Neutrophil (primary cell): Measurements from ENCODE around the gene PPIL4.
"Not testable (repeated sequence)": the region's sequence is repeated elsewhere in the genome, so short reads cannot be mapped to it uniquely, and the experiment has no call there.

Source experiments
- H3K27ac ChIP-seq: fragments of 200-600 bp; sonication (generic); 2 replicates; pipeline ENCODE4 v1.5.1; 2016; ENCODE audit warnings: mild to moderate bottlenecking, moderate library complexity
- H3K27me3 ChIP-seq: fragments of 200-600 bp; sonication (generic); 2 replicates; pipeline ENCODE4 v1.6.0; 2016; ENCODE audit warnings: mild to moderate bottlenecking
- H3K36me3 ChIP-seq: fragments of 200-600 bp; sonication (generic); 2 replicates; pipeline ENCODE4 v1.5.1; 2017
- H3K4me1 ChIP-seq, 2 experiments: fragments of 200-600 bp in 1 of 2; sonication (generic) in 1 of 2; 1 replicate in 1 of 2; 2 replicates in 1 of 2; pipeline versions ENCODE4 v1.5.1 to v1.6.1; 2013 to 2016; ENCODE audit warnings: low read depth in 1 of 2, low read length in 1 of 2, mild to moderate bottlenecking in 1 of 2, moderate library complexity in 1 of 2; ENCODE audit not compliant: control insufficient read depth in 1 of 2, insufficient read depth in 1 of 2
- H3K4me3 ChIP-seq, 2 experiments: fragments of 200-600 bp in 1 of 2; sonication (generic) in 1 of 2; 1 replicate in 1 of 2; 2 replicates in 1 of 2; pipeline ENCODE4 v1.5.1; 2013 to 2016; ENCODE audit warnings: low read depth in 1 of 2, low read length in 1 of 2, mild to moderate bottlenecking in 1 of 2, moderate library complexity in 1 of 2
- H3K9me3 ChIP-seq: fragments of 200-600 bp; sonication (generic); 2 replicates; pipeline ENCODE4 v1.5.1; 2016
- TF ChIP-seq, protein P1 (sequence below): fragments of 200-600 bp; sonication (generic); IDR thresholded peaks from 2 replicates; pipeline ENCODE4 v1.5.1; 2016; ENCODE audit warnings: antibody characterized with exemption

The PPIL4 gene

DNA sequence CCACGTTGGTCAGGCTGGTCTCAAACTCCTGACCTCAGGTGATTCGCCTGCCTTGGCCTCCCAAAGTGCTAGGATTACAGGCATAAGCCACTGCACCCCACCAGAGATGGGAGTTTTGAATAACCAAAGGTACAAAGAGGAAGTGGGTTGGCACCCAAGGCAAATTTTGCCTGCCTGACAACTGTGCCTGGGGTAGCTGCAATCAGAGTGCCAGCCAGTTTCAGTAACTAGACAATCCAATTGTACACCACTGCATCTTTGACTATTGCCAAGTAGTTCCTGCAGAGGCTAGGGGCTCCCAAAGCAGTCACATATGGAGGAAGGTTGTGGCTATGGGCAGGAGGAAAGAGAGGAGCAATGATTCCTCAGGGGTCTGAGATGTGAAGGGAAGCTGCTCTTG is 77.7 kb downstream of the PPIL4 start:
- Histone ChIP-seq H3K4me1 (no peaks in the 10 kb centered on the region), H3K36me3 (no peaks in the 10 kb centered on the region), H3K27ac (no peak overlapping the region), H3K27me3 (no peaks in the 10 kb centered on the region), H3K9me3 (no peaks in the 10 kb centered on the region), H3K4me3 (no peak overlapping the region)
- TF ChIP-seq, protein P1, sequence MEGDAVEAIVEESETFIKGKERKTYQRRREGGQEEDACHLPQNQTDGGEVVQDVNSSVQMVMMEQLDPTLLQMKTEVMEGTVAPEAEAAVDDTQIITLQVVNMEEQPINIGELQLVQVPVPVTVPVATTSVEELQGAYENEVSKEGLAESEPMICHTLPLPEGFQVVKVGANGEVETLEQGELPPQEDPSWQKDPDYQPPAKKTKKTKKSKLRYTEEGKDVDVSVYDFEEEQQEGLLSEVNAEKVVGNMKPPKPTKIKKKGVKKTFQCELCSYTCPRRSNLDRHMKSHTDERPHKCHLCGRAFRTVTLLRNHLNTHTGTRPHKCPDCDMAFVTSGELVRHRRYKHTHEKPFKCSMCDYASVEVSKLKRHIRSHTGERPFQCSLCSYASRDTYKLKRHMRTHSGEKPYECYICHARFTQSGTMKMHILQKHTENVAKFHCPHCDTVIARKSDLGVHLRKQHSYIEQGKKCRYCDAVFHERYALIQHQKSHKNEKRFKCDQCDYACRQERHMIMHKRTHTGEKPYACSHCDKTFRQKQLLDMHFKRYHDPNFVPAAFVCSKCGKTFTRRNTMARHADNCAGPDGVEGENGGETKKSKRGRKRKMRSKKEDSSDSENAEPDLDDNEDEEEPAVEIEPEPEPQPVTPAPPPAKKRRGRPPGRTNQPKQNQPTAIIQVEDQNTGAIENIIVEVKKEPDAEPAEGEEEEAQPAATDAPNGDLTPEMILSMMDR, result no peak

DNA sequence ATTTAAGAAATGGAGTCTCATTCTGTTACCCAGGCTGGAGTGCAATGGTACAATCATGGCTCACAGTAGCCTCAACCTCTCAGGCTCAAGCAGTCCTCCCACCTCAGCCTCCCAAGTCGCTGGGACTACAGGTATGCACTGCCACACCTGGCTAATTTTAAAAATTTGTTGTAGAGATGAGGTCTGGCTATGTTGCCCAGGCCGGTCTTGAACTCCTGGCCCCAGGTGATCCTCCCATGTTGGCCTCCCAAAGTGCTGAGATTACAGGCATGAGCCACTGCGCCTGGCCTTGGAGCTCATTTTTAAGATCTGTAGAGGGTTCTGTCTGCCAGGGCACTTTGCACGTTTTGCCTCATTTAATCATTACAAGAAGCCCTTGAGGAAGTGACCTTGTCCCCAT is 78.6 kb downstream of the PPIL4 start:
- Histone ChIP-seq H3K36me3 (no peaks in the 10 kb centered on the region), H3K27me3 (no peaks in the 10 kb centered on the region), H3K4me1 (no peaks in the 10 kb centered on the region), H3K9me3 (no peaks in the 10 kb centered on the region), H3K27ac (no peak overlapping the region), H3K4me3 (no peak overlapping the region)
- TF ChIP-seq, protein P1, result no peak

DNA sequence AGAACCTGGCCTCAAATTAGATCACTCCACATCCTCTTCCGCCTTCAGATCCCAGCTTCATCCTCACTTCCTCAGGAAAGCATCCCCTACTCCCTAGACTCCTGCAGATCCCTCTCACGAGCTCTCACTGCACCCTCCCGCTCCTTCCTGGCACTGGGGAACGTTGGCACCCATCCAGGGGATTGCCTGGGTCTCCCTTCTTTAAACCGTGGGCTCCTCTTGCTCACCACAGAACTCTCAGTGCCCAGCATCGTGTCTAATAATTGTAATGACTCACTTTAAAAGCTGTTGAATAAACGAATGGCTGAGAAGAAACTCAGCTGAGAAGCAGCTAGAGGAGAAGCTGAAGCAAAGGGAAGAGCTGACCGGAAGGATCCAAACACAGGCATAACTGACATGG is 81.4 kb downstream of the PPIL4 start:
- H3K27me3 ChIP-seq, result no peaks in the 10 kb centered on the region
- no peak overlapping the region for H3K27ac ChIP-seq
- no peaks in the 10 kb centered on the region for H3K9me3 ChIP-seq
- TF ChIP-seq, protein P1, result no peak
- no peaks in the 10 kb centered on the region for H3K4me1 ChIP-seq
- H3K36me3 ChIP-seq, result no peaks in the 10 kb centered on the region
- no peak overlapping the region for H3K4me3 ChIP-seq

DNA sequence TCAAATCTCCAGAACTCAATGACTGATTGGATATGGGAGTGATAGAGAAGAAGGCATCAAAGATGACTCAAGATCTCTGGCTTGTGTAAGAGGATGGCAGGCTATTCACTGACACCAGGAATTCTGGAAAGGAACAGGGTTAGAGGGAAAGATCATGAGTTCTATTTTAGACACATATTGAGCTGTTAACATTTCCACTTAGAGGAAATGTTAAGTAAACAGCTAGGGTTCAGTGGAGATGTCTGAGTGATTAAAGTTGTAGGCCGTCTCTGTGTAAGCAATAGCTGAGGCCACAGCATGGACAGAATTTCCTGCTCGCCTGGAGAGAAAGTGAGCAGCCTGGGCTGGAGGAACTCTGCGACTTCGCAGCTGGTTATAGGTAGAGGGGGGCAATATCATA is 82.1 kb downstream of the PPIL4 start:
- Histone ChIP-seq H3K4me3 (no peak overlapping the region), H3K4me1 (no peaks in the 10 kb centered on the region), H3K27me3 (no peaks in the 10 kb centered on the region), H3K27ac (no peak overlapping the region), H3K36me3 (no peaks in the 10 kb centered on the region), H3K9me3 (no peaks in the 10 kb centered on the region)
- TF ChIP-seq, protein P1, result no peak

DNA sequence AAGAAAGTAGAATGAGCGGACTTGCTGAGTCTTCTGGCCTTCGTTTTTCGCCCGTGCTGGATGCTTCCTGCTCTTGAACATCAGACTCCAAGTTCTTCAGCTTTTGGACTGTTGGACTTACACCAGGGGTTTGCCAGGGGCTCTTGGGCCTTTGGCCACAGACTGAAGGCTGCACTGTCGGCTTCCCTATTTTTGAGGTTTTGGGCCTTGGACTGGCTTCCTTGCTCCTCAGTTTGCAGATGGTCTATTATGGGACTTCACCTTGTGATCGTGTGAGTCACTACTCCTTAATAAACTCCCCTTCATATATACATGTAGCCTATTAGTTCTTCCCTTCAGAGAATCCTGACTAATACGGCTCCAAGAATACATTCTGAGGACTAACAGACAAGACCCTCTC is 83.1 kb downstream of the PPIL4 start:
- not testable (repeated sequence) for H3K27ac ChIP-seq, H3K4me1 ChIP-seq, H3K27me3 ChIP-seq, H3K4me3 ChIP-seq, H3K36me3 ChIP-seq, H3K9me3 ChIP-seq

DNA sequence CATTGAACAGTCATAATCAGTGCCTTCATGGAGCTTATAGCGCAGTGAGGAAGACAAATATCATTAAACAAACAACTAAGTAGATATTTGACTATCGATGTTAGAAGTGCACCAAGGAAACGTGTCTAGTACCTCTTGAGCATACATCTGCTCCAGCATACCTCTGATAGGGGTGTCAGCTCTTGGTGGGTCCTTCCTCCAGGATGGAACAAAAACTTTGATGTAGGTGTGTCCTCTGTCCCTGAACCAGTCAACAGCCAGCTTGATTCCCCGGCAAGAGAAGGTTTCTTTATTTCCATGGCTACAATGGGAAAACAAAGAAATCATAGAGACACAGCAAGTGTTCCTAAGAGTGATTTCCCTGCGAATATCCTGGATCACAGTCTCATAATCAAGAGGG is 84.2 kb downstream of the PPIL4 start:
- TF ChIP-seq, protein P1, result no peak
- H3K9me3 ChIP-seq, result no peaks in the 10 kb centered on the region
- no peak overlapping the region for H3K4me3 ChIP-seq
- no peaks in the 10 kb centered on the region for H3K4me1 ChIP-seq
- H3K36me3 ChIP-seq, result no peaks in the 10 kb centered on the region
- H3K27ac ChIP-seq, result no peak overlapping the region
- no peaks in the 10 kb centered on the region for H3K27me3 ChIP-seq

DNA sequence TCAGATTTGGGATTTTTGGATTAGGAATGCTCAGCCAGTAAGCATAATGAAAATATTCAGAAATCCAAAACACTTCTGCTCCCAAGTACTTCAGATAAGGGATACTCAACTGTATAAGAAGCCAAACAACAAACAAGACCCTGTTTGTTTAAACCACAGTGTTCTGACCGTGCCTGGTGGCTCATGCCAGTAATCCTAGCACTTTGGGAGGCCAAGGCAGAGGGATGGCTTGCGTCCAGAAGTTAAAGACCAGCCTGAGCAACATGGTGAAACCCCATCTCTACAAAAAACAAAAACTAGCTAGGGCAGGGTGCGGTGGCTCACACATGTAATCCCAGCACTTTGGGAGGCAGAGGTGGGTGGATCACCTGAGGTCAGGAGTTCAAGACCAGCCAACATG is 85.6 kb downstream of the PPIL4 start:
- not testable (repeated sequence) for H3K36me3 ChIP-seq, H3K4me1 ChIP-seq, H3K4me3 ChIP-seq, H3K27ac ChIP-seq, H3K9me3 ChIP-seq, H3K27me3 ChIP-seq
